GM12875 (cell line): Measurements from ENCODE around the gene BASP1.
A peak's percentile ranks its signal among the peaks of the same experiment; 100 is the strongest.
"Not testable (repeated sequence)": the region's sequence is repeated elsewhere in the genome, so short reads cannot be mapped to it uniquely, and the experiment has no call there.

ENCODE experiments used
- H3K4me3 ChIP-seq: one replicate; pipeline ENCODE4 v1.5.1; 2011; ENCODE audit warnings: low read depth, low read length, control low read depth
- CTCF ChIP-seq: IDR thresholded peaks from 2 replicates; pipeline ENCODE4 v1.5.1; 2011; ENCODE audit warnings: low read depth, mild to moderate bottlenecking, control low read depth, inconsistent platforms, low read length, moderate library complexity, borderline replicate concordance; ENCODE audit not compliant: insufficient read depth

Gene BASP1

GRCh38 chr5:17314907-17315471, 97.6 kb downstream of the BASP1 start:
- no peak overlapping the region for H3K4me3 ChIP-seq
- no peak for TF ChIP-seq CTCF

- H3K4me3 ChIP-seq: no peak overlapping the region
- TF ChIP-seq CTCF: no peak
These were observed 98.3 kb downstream of the BASP1 start for GRCh38 chr5:17315710-17316221.

GRCh38 chr5:17316970-17317459, 99.6 kb downstream of the BASP1 start:
- no peak for TF ChIP-seq CTCF
- no peak overlapping the region for H3K4me3 ChIP-seq

- H3K4me3 ChIP-seq: peak overlapping the region; percentile 6
- TF ChIP-seq CTCF: no peak
These were observed 100.0 kb downstream of the BASP1 start for GRCh38 chr5:17317473-17317872.

- not testable (repeated sequence) for H3K4me3 ChIP-seq
These were observed 101.7 kb downstream of the BASP1 start for GRCh38 chr5:17319095-17319494.

- no peak overlapping the region for H3K4me3 ChIP-seq
- no peak for TF ChIP-seq CTCF
These were observed 108.6 kb downstream of the BASP1 start for GRCh38 chr5:17325770-17326599.
